Subcutaneous abdominal adipose tissue (tissue), 5 donors: Measurements from ENCODE around the gene FAT4.

Source experiments
- H3K27ac ChIP-seq: one replicate; pipeline ENCODE4 v1.7.0; 2013; ENCODE audit warnings: low read depth, mild to moderate bottlenecking, inconsistent platforms, low read length, moderate library complexity
- H3K27me3 ChIP-seq, 5 donors: one replicate each; pipeline ENCODE4 v1.7.0; 2013; ENCODE audit warnings: low read length in 5 of 5, inconsistent platforms in 1 of 5; ENCODE audit not compliant: control insufficient read depth in 5 of 5, insufficient read depth in 4 of 5
- H3K36me3 ChIP-seq, 5 donors: one replicate each; pipeline ENCODE4 v1.7.0; 2013; ENCODE audit warnings: low read length in 5 of 5; ENCODE audit not compliant: control insufficient read depth in 5 of 5, insufficient read depth in 5 of 5
- H3K4me1 ChIP-seq, 5 donors: one replicate each; pipeline ENCODE4 v1.7.0; 2013; ENCODE audit warnings: low read length in 5 of 5, mild to moderate bottlenecking in 3 of 5, moderate library complexity in 1 of 5; ENCODE audit not compliant: control insufficient read depth in 5 of 5, insufficient read depth in 5 of 5
- H3K4me3 ChIP-seq, 5 donors: one replicate each; pipeline ENCODE4 v1.7.0; 2013; ENCODE audit warnings: low read length in 5 of 5, low read depth in 1 of 5
- H3K9ac ChIP-seq, 5 donors: one replicate each; pipeline ENCODE4 v1.7.0; 2013; ENCODE audit warnings: low read length in 5 of 5, mild to moderate bottlenecking in 4 of 5, moderate library complexity in 3 of 5
- H3K9me3 ChIP-seq, 5 donors: one replicate each; pipeline ENCODE4 v1.7.0; 2013; ENCODE audit warnings: low read length in 5 of 5; ENCODE audit not compliant: control insufficient read depth in 5 of 5
- donor health status: healthy.
- donor health status: healthy.
- donor health status: healthy.
- donor health status: healthy.
- donor health status: healthy.

FAT4 gene

GRCh38 chr4:125314676-125315575, at the start of gene FAT4:
TSS of gene FAT4 (plus strand) at chr4:125314955. CDS start at chr4:125316412, 1,457 bp downstream.
- Histone ChIP-seq H3K9ac (peak within 1 kb of the TSS; percentile 48 to 84 (median 80)), H3K36me3 (peaks cover 0 to 7% (median 0%) of the 10 kb centered on the region in 5 donors), H3K27me3 (peaks cover 0 to 11% (median 0%) of the 10 kb centered on the region in 5 donors), H3K4me1 (peaks cover 10 to 55% (median 35%) of the 10 kb centered on the region in 5 donors), H3K9me3 (peaks cover 0 to 2% (median 0%) of the 10 kb centered on the region in 5 donors), H3K4me3 (peak within 1 kb of the TSS; percentile 90 to 93 (median 91)), H3K27ac (peak within 1 kb of the TSS; percentile 90)

- Histone ChIP-seq H3K27me3 (no peaks in the 10 kb centered on the region), H3K36me3 (no peaks in the 10 kb centered on the region), H3K9me3 (no peaks in the 10 kb centered on the region), H3K9ac (no peak overlapping the region), H3K27ac (no peak overlapping the region), H3K4me1 (peaks cover 0 to 9% (median 3%) of the 10 kb centered on the region in 5 donors), H3K4me3 (no peak overlapping the region)
These were observed 48.9 kb upstream of the FAT4 start for GRCh38 chr4:125265846-125266245.

DNA sequence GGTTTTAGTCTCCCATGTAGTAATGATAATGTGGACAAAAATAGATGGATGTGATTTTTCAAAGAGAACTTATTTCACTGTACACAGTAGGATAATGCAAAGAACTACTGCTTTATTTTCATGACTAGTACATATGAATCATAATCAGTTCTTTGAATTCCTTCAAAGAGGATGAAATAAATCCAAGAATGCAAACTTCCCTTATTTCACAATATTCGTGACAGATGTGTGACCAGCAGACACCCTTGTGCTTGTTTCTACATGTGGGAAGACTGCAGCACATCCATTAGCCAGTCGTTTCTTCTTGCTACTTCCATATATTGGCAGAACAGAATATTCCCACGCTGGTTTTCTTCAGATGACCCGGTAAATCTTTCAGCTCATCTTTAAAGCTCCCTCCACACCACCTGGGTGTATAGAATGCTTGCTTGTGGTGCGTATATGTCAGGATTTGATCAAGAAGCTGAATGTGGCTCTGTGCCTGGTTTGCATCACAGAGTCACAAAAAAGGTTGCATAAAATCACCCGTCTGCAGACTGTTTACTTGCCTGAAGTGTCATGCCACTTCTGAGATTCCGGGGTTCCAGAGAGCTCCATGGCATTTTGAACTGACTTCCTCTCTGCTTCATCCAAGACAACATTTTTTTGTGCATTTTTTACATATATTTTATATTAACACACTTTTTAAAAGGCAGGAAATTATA, 47.7 kb upstream of the FAT4 start:
- no peak overlapping the region for H3K27ac ChIP-seq
- H3K9me3 ChIP-seq = no peaks in the 10 kb centered on the region
- H3K9ac ChIP-seq = no peak overlapping the region
- peaks cover 0 to 9% (median 3%) of the 10 kb centered on the region in 5 donors for H3K4me1 ChIP-seq
- no peaks in the 10 kb centered on the region for H3K27me3 ChIP-seq
- H3K36me3 ChIP-seq = no peaks in the 10 kb centered on the region
- H3K4me3 ChIP-seq = no peak overlapping the region

DNA sequence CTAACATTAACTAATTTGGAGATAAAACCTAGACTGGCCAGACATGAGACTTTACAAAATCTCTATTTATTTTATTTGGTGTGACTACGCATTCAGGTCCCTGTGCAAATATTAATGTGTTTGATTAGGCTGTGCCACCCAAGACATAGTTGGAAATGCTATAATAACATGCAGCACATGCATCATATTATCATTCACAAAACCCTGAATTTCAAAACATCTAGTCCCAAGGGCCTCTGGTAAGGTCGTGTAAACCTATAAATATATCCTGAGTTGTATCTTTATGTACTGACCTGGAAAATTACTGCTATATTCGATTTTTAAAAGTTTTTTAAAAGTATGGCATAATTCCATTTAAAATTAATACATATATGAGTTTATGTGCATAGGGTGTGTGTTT, 47.1 kb upstream of the FAT4 start:
- no peak overlapping the region for H3K27ac ChIP-seq

DNA sequence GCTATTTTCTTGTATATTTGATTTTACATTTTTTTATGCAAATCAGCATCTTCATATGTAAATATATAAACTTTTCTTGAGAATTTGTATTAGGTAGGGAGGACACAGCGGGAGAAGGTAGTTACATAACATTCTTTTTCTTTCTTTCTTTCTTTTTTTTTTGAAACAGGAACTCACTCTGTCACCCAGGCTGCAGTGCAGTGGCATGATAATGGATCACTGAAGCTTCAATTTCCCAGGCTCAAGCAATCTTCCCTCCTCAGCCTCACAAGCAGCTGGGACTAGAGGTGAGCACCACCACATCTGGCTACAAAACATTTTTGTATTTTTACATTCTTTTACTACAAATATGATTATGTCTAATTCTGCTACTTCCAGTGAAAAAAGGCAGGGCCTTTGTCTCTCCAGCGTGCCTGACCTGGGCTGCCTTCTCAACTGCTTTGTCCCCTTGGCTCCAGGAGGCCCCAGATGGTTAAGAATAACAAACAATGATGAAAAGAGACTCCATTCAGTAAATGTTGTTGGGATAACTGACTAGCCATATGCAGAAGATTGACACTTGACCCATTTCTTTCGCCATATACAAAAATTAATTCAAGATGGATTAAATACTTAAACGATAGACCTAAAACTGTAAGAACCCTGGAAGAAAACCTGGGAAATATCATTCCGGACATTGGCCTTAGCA, 46.5 kb upstream of the FAT4 start:
- no peak overlapping the region for H3K9ac ChIP-seq
- H3K36me3 ChIP-seq = no peaks in the 10 kb centered on the region
- no peaks in the 10 kb centered on the region for H3K9me3 ChIP-seq
- no peak overlapping the region for H3K4me3 ChIP-seq
- H3K4me1 ChIP-seq = peaks cover 0 to 9% (median 3%) of the 10 kb centered on the region in 5 donors
- H3K27me3 ChIP-seq = no peaks in the 10 kb centered on the region
- no peak overlapping the region for H3K27ac ChIP-seq

More for the DNA sequence above, 47.1 kb upstream of the FAT4 start:
- H3K36me3 ChIP-seq = no peaks in the 10 kb centered on the region
- no peaks in the 10 kb centered on the region for H3K9me3 ChIP-seq
- no peaks in the 10 kb centered on the region for H3K27me3 ChIP-seq
- no peak overlapping the region for H3K4me3 ChIP-seq
- H3K4me1 ChIP-seq = peaks cover 0 to 9% (median 3%) of the 10 kb centered on the region in 5 donors
- no peak overlapping the region for H3K9ac ChIP-seq

DNA sequence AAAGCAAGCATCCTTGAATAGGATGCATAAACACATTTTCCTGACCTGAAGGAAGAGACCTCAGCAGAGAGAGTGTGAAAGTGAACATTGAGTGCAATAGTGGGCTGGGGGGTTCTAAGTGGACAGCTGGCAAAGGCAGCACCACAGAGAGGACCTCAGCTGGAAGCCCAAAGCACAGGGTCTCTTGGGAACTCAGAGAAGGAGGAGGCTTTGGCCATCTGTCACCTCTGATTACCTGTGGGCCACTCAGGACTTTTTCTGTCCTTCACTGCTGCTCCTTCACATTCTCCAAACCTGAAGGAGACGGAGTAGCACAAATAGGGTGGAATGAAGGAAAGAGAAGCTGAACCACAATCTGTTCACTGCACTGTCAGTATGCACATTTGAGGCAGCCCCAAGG, 37.9 kb upstream of the FAT4 start:
- H3K4me3 ChIP-seq = no peak overlapping the region

DNA sequence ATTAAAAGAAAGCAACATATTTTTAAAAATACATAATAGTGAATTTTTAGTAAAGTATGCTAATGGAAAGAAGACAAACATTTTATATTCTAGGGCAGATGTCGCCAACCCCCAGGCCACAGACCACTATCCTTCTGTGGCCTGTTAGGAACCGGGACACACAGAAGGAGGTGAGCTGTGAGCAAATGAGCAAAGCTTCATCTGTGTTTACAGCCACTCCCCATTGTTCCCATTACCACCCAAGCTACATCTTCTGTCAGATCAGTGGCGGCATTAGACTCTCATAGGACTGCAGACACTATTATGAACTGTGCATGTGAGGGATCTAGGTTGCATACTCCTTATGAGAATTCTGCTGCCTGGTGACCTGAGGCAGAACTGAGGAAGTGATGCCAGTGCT, 37.0 kb upstream of the FAT4 start:
- no peaks in the 10 kb centered on the region for H3K36me3 ChIP-seq
- no peaks in the 10 kb centered on the region for H3K27me3 ChIP-seq
- no peaks in the 10 kb centered on the region for H3K9me3 ChIP-seq
- H3K4me3 ChIP-seq = no peak overlapping the region
- no peak overlapping the region for H3K27ac ChIP-seq
- H3K4me1 ChIP-seq = no peaks in the 10 kb centered on the region
- H3K9ac ChIP-seq = no peak overlapping the region

More for the DNA sequence above, 37.9 kb upstream of the FAT4 start:
- no peaks in the 10 kb centered on the region for H3K27me3 ChIP-seq
- H3K36me3 ChIP-seq = no peaks in the 10 kb centered on the region
- H3K27ac ChIP-seq = no peak overlapping the region
- no peak overlapping the region for H3K9ac ChIP-seq
- no peaks in the 10 kb centered on the region for H3K9me3 ChIP-seq
- no peaks in the 10 kb centered on the region for H3K4me1 ChIP-seq

DNA sequence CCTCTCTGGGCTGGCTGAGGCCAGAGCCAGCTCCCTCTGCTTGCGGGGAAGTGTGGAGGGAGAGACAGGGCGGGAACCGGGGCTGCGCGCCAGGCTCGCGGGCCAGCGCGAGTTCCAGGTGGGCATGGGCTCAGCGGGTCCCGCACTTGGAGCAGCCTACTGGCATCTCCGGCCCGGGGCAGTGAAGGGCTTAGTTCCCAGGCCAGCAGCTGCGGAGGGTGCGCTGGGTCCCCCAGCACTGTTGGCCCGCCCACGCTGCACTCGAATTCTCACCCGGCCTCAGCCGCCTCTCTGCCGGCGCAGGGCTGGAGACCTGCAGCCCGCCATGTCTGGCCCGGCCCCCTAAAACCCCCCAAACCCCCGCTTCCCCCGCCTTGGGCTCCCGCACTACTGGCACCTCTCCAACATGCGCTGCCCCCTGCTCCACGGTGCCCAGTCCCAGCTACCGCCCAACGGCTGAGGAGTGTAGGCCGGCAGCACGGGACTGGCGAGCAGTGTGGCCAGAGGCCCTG, 33.8 kb upstream of the FAT4 start:
- no peak overlapping the region for H3K9ac ChIP-seq
- no peaks in the 10 kb centered on the region for H3K4me1 ChIP-seq
- H3K27me3 ChIP-seq = no peaks in the 10 kb centered on the region
- H3K4me3 ChIP-seq = no peak overlapping the region
- H3K36me3 ChIP-seq = no peaks in the 10 kb centered on the region
- H3K27ac ChIP-seq = no peak overlapping the region
- H3K9me3 ChIP-seq = no peaks in the 10 kb centered on the region

GRCh38 chr4:125283707-125284279, 31.0 kb upstream of the FAT4 start:
- Histone ChIP-seq H3K9ac (no peak overlapping the region), H3K27me3 (no peaks in the 10 kb centered on the region), H3K9me3 (no peaks in the 10 kb centered on the region), H3K4me1 (no peaks in the 10 kb centered on the region), H3K4me3 (no peak overlapping the region), H3K36me3 (no peaks in the 10 kb centered on the region), H3K27ac (no peak overlapping the region)
